Measurements from ENCODE around the gene C15orf40. TPM values are rescaled to one million over a fixed set of nuclear protein-coding genes. Genes with fewer than 3 reads are reported as not detected.
"Not testable (repeated sequence)": the region's sequence is repeated elsewhere in the genome, so short reads cannot be mapped to it uniquely, and the experiment has no call there.

The C15orf40 gene
- total RNA-seq (10 to 100 TPM; 12.9 to 13.9 TPM), total RNA-seq (14.8 to 40.8 reads per million in 2 donors)

GRCh38 chr15:83011271-83012075 is at the start of gene C15orf40:
TSS of gene C15orf40 (minus strand) at chr15:83011639. CDS start at chr15:83011607, 32 bp downstream.
- Mint-ChIP-seq H3K27me3 (no peaks in the 10 kb centered on the region), H3K4me1 (peaks cover 39% of the 10 kb centered on the region), H3K27ac (peak within 1 kb of the TSS; percentile 87), H3K4me3 (peak within 1 kb of the TSS; percentile 99), H3K36me3 (ENCODE audit: low read depth) (peaks cover 8% of the 10 kb centered on the region)
- H3K9me3 ChIP-seq (ENCODE audit: control insufficient read depth, low read length, poor library complexity, severe bottlenecking): no peaks in the 10 kb centered on the region
- ATAC-seq: peak; percentile 86
- DNase-seq: peak; percentile 71 to 81 (median 77)

GRCh38 chr15:83057696-83058376 is 46.4 kb upstream of the C15orf40 start:
- Mint-ChIP-seq H3K4me1 (peaks cover 15% of the 10 kb centered on the region), H3K27ac (peak overlapping the region; percentile 57), H3K36me3 (ENCODE audit: low read depth) (no peaks in the 10 kb centered on the region), H3K4me3 (peak overlapping the region; percentile 58), H3K27me3 (no peaks in the 10 kb centered on the region)
- H3K9me3 ChIP-seq (ENCODE audit: control insufficient read depth, low read length, poor library complexity, severe bottlenecking): no peaks in the 10 kb centered on the region
- DNase-seq (no peak), ATAC-seq (no peak)

GRCh38 chr15:83057002-83057401 is 45.6 kb upstream of the C15orf40 start:
- H3K27me3 Mint-ChIP-seq: no peaks in the 10 kb centered on the region
- H3K4me3 Mint-ChIP-seq: no peak overlapping the region
- peaks cover 17% of the 10 kb centered on the region for H3K4me1 Mint-ChIP-seq
- no peaks in the 10 kb centered on the region for H3K36me3 Mint-ChIP-seq (ENCODE audit: low read depth)
- no peak for ATAC-seq
- no peak for DNase-seq
- no peak overlapping the region for H3K27ac Mint-ChIP-seq
- no peaks in the 10 kb centered on the region for H3K9me3 ChIP-seq (ENCODE audit: control insufficient read depth, low read length, poor library complexity, severe bottlenecking)

GRCh38 chr15:83053151-83053550 is 41.7 kb upstream of the C15orf40 start:
- Mint-ChIP-seq H3K27ac (peak overlapping the region; percentile 9), H3K36me3 (ENCODE audit: low read depth) (peaks cover 2% of the 10 kb centered on the region), H3K27me3 (no peaks in the 10 kb centered on the region), H3K4me3 (no peak overlapping the region), H3K4me1 (peaks cover 19% of the 10 kb centered on the region)
- H3K9me3 ChIP-seq (ENCODE audit: control insufficient read depth, low read length, poor library complexity, severe bottlenecking): no peaks in the 10 kb centered on the region
- DNase-seq: no peak
- ATAC-seq: no peak

GRCh38 chr15:83046558-83047127 is 35.2 kb upstream of the C15orf40 start:
- Mint-ChIP-seq H3K27ac (peak overlapping the region; percentile 78), H3K36me3 (ENCODE audit: low read depth) (peaks cover 13% of the 10 kb centered on the region), H3K27me3 (no peaks in the 10 kb centered on the region), H3K4me3 (no peak overlapping the region), H3K4me1 (peaks cover 28% of the 10 kb centered on the region)
- no peak for DNase-seq
- H3K9me3 ChIP-seq (ENCODE audit: control insufficient read depth, low read length, poor library complexity, severe bottlenecking): no peaks in the 10 kb centered on the region
- ATAC-seq: no peak

- no peaks in the 10 kb centered on the region for H3K9me3 ChIP-seq (ENCODE audit: control insufficient read depth, low read length, poor library complexity, severe bottlenecking)
- Mint-ChIP-seq H3K27me3 (no peaks in the 10 kb centered on the region), H3K4me1 (peaks cover 30% of the 10 kb centered on the region), H3K4me3 (no peak overlapping the region), H3K27ac (no peak overlapping the region), H3K36me3 (ENCODE audit: low read depth) (peaks cover 16% of the 10 kb centered on the region)
- DNase-seq: no peak
- ATAC-seq: no peak
Measured at GRCh38 chr15:83044156-83044555, 32.7 kb upstream of the C15orf40 start.

- peaks cover 7% of the 10 kb centered on the region for H3K36me3 Mint-ChIP-seq (ENCODE audit: low read depth)
- no peaks in the 10 kb centered on the region for H3K9me3 ChIP-seq (ENCODE audit: control insufficient read depth, low read length, poor library complexity, severe bottlenecking)
- DNase-seq (no peak), ATAC-seq (no peak)
- H3K27ac Mint-ChIP-seq: no peak overlapping the region
- H3K27me3 Mint-ChIP-seq: no peaks in the 10 kb centered on the region
- H3K4me3 Mint-ChIP-seq: no peak overlapping the region
- peaks cover 32% of the 10 kb centered on the region for H3K4me1 Mint-ChIP-seq
Measured at GRCh38 chr15:83039206-83039605, 27.8 kb upstream of the C15orf40 start.

- H3K4me1 Mint-ChIP-seq: peaks cover 29% of the 10 kb centered on the region
Measured at GRCh38 chr15:83036253-83036652, 24.8 kb upstream of the C15orf40 start.

GRCh38 chr15:83031234-83031633 is 19.8 kb upstream of the C15orf40 start:
- not testable (repeated sequence) for DNase-seq; ATAC-seq; H3K4me3 Mint-ChIP-seq; H3K36me3 Mint-ChIP-seq (ENCODE audit: low read depth); H3K27me3 Mint-ChIP-seq; H3K9me3 ChIP-seq (ENCODE audit: control insufficient read depth, low read length, poor library complexity, severe bottlenecking); H3K27ac Mint-ChIP-seq; H3K4me1 Mint-ChIP-seq

More at GRCh38 chr15:83036253-83036652, 24.8 kb upstream of the C15orf40 start:
- Mint-ChIP-seq H3K27me3 (no peaks in the 10 kb centered on the region), H3K4me3 (no peak overlapping the region), H3K36me3 (ENCODE audit: low read depth) (peaks cover 12% of the 10 kb centered on the region), H3K27ac (peak overlapping the region; percentile 39)
- no peak for DNase-seq
- ATAC-seq: no peak
- no peaks in the 10 kb centered on the region for H3K9me3 ChIP-seq (ENCODE audit: control insufficient read depth, low read length, poor library complexity, severe bottlenecking)

- Mint-ChIP-seq H3K36me3 (ENCODE audit: low read depth) (peaks cover 8% of the 10 kb centered on the region), H3K27ac (peak overlapping the region; percentile 21), H3K4me3 (no peak overlapping the region), H3K27me3 (no peaks in the 10 kb centered on the region), H3K4me1 (peaks cover 6% of the 10 kb centered on the region)
- DNase-seq (no peak), ATAC-seq (no peak)
- H3K9me3 ChIP-seq (ENCODE audit: control insufficient read depth, low read length, poor library complexity, severe bottlenecking): no peaks in the 10 kb centered on the region
Measured at GRCh38 chr15:83030021-83030420, 18.6 kb upstream of the C15orf40 start.

- Mint-ChIP-seq H3K4me1 (peaks cover 8% of the 10 kb centered on the region), H3K36me3 (ENCODE audit: low read depth) (no peaks in the 10 kb centered on the region), H3K27ac (no peak overlapping the region), H3K27me3 (no peaks in the 10 kb centered on the region), H3K4me3 (no peak overlapping the region)
- DNase-seq (no peak), ATAC-seq (no peak)
- H3K9me3 ChIP-seq (ENCODE audit: control insufficient read depth, low read length, poor library complexity, severe bottlenecking): no peaks in the 10 kb centered on the region
Measured at GRCh38 chr15:83018436-83018835, 7.0 kb upstream of the C15orf40 start.

GRCh38 chr15:83016906-83017305 is 5.5 kb upstream of the C15orf40 start:
- Mint-ChIP-seq H3K4me3 (no peak overlapping the region), H3K27me3 (no peaks in the 10 kb centered on the region), H3K36me3 (ENCODE audit: low read depth) (no peaks in the 10 kb centered on the region), H3K27ac (no peak overlapping the region), H3K4me1 (peaks cover 21% of the 10 kb centered on the region)
- H3K9me3 ChIP-seq (ENCODE audit: control insufficient read depth, low read length, poor library complexity, severe bottlenecking): no peaks in the 10 kb centered on the region
- DNase-seq (no peak), ATAC-seq (no peak)

GRCh38 chr15:83015361-83015760 is 3.9 kb upstream of the C15orf40 start:
- Mint-ChIP-seq H3K27me3 (no peaks in the 10 kb centered on the region), H3K36me3 (ENCODE audit: low read depth) (peaks cover 5% of the 10 kb centered on the region), H3K27ac (peak overlapping the region; percentile 79), H3K4me1 (peaks cover 31% of the 10 kb centered on the region), H3K4me3 (no peak overlapping the region)
- H3K9me3 ChIP-seq (ENCODE audit: control insufficient read depth, low read length, poor library complexity, severe bottlenecking): no peaks in the 10 kb centered on the region
- no peak for DNase-seq
- no peak for ATAC-seq

Data from T-helper 17 cell (primary cell).